NCI-H2171 treated with DMSO at 0.1 percent for 48 hours (cell line): ENCODE results near the gene DPM2.
A peak's percentile ranks its signal among the peaks of the same experiment; 100 is the strongest.

Experiments
- DNase-seq: peaks from one replicate; lab custom pipeline; 2025; lab: John Stamatoyannopoulos, UW

DPM2 gene

DNA sequence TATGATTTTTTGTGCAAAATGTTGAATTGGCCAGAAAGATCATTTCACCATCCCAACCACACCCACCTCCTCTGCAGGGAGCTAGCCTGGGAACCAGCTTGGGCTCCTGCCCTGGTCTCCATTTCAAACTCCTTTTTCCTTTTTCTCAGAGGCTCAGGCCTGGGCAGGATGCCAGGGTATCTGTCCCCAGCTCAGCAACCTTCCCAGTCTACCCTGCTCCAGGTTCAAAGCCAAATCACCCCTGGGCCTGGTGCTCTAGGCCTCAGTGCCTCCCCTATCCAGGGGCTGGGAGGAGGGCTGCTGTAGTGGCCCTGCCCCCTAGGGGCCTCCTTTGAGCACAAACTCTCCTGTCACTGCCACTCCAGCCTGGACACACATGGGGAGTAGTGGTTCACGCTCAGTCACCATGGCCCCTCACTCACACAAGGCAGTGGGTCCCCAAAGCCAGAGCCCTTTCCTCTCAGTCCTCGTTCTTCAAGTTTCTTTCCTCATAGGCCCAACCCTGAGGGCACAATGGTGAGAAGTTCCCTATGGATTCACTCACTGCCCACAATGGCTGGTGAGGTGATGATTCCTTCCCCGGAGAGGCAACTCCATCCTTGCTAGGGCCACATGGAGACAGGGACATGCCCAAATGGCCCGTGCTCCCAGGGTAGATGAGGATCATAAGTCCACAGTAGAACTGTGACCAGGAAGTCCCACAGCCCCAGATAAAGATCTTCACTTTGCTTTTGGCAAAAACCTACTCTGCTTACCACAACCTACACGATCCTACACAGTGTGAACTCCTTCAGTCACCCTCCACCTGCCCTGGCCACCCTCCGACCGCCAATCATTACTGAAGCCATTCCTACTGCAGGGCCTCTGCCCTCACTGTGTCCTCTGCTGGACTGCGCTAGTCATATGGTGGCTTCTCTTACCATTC is 19.2 kb downstream of the DPM2 start:
- DNase-seq = no peak

- DNase-seq = peak; percentile 72
Observed at GRCh38 chr9:127917603-127918002, 20.1 kb downstream of the DPM2 start.

DNA sequence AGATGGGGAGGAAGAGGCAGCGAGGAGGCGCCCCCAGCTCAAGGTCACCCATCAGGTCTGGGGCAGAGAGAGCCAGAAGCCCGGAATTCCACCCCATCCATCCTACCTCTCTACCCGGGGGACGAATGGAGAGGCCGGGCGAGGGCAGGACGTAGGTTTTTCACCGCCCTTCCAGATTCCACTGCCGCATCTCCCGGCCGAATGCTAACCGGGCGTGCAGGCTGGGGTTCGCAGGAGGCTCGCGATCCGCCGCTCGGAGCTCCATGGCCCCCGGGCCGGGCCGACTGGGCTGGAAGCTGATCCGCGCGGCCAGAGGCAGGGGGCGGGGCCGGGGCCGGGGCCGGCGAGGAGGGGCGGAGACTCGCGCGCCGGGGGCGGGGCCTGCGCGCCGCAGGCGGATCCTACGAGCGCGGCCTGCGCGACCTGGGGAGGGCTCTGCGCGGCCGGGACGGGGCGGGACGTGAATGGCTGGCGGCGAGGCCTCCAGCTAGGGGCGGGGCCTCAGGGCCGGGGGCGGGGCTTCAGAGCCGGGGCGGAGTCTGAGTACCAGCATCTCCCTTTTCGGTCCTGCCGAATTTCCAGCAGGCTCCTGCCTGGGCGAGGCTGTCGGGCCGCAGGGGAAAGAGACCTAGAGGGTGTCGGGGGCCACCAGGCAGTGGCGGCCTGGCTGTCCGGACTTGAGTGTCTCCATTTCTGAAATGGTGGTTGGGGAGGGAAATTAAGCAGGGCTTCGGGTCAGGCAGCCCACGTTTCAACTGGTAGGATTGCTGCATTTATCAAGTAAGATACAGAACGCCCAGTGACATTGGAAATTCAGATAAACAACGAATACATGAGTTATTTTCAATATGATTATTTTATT is 20.7 kb downstream of the DPM2 start, which contains the start of gene ST6GALNAC4:
ST6GALNAC4 (minus strand) TSS at position 322 of the 862 bp plus-strand sequence. CDS start 622 bp downstream, outside the sequence.
- peak; percentile 91 for DNase-seq

DNA sequence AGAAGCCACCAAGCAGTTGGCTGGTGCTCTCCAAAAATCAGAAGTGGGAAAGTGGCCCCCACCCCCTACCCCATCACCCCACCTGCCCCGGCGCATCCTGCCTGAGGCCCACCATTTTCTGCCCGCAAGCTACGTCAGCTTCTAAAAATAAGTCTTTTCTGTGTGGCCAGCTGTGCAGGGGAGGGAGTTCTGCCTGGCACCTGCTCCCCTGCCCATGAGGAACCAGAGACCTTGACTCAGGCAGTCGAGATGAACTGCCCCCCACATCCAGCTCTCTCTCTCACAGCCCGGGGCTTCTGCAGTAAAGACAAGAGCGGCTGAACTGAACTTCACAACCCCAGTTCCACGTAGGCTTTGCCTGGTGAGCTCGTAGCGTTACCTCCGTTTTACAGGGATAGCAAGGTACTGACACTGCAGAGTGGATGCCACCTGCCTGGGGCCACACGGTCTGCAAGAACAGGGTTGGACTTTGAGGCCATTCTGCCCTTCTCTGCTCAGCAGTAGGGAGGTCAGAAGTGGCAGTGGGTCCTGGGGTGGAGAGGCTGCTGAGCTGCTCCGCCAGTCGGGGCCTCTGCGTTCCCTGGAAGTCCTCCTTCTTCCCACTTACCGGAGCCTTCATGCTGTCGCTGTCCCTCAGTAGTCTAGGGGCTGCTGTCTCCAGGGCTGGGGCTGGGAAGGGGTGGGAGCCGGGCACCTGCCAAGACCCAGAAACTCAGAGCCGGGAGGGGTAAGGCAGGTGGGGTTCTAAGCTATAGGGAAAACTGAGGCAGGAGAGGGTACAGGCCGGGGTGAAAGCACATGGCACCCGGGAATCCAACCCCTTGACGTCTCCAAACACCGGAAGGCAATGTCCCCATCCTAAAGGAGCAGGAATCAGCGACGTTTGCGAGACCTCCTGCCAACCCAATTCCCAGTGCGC is 21.6 kb downstream of the DPM2 start:
- DNase-seq = peak; percentile 55

GRCh38 chr9:127915325-127915752 is 22.3 kb downstream of the DPM2 start:
- no peak for DNase-seq

GRCh38 chr9:127913682-127914081 is 24.0 kb downstream of the DPM2 start:
- DNase-seq = no peak

GRCh38 chr9:127912882-127913281 is 24.8 kb downstream of the DPM2 start:
- DNase-seq = no peak

GRCh38 chr9:127912296-127912695 is 25.4 kb downstream of the DPM2 start:
- DNase-seq = no peak

DNA sequence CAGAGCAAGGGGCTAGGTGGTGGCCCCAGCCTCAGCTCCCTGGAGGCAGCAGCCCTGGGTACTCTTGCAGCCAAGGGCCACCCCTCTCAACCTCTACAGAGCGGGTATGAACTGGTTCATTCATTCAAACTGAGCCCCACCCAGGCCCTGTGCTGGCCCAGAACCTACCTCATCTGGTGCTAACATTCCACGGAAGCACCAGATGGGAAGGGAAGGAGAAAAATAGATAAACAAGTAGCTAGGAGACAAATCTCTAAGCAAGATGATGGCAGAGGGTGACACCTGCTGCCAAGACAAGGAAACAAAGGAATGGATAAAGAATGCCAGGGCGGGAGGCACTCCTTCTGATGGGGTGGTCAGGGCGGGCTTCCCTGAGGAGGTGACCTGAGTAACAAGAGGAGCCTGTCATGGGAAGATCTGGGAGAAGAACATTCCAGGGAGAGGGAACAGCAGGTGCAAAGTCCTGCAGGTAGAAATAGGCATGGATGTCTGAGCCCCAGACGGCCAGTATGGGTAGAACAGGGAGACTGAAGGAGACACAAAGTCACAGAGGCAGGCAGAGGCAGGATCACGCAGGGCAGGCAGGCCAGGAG is 26.9 kb downstream of the DPM2 start:
- peak; percentile 96 for DNase-seq

GRCh38 chr9:127909839-127910273 is 27.8 kb downstream of the DPM2 start:
- DNase-seq = no peak

DNA sequence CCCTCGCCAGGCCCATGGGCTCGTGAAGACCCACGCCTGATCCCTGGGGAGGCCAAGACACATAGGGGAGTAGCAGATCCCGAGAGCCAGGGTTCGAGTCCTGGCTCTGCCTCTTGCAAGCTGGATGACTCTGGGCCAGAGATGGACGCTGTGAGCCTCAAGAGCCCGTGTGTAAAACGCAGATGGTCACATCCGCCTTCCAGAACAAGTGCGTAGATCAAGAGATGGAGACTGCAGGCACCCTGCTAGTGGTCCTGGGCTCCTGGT is 29.1 kb downstream of the DPM2 start:
- DNase-seq = no peak

GRCh38 chr9:127907867-127908659 is 29.6 kb downstream of the DPM2 start:
- DNase-seq = no peak

DNA sequence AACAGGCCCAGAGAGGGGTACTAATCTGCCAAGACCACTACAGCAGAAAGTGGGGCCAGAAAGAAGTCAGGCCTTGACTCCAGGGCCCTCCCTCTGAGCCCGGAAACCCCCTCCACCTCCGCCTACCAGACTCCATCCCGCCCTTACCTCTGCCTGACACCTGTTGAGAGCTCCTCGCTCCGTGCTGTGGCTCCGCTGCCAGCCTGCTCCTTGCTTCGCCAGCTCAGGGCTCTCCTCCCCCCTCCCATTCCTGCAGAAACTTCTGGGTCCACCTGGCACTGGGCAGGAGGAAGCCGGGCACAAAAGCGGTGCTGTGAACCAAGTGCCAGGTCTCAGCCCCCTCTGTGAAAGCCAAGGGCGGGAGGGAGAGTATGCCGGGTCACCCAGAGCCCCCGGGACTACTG is 31.9 kb downstream of the DPM2 start:
- no peak for DNase-seq

- no peak for DNase-seq
Observed at GRCh38 chr9:127905004-127905728, 32.5 kb downstream of the DPM2 start.

- no peak for DNase-seq
Observed at GRCh38 chr9:127904561-127905003, 33.1 kb downstream of the DPM2 start.

- no peak for DNase-seq
Observed at GRCh38 chr9:127903557-127904475, 33.8 kb downstream of the DPM2 start.

DNA sequence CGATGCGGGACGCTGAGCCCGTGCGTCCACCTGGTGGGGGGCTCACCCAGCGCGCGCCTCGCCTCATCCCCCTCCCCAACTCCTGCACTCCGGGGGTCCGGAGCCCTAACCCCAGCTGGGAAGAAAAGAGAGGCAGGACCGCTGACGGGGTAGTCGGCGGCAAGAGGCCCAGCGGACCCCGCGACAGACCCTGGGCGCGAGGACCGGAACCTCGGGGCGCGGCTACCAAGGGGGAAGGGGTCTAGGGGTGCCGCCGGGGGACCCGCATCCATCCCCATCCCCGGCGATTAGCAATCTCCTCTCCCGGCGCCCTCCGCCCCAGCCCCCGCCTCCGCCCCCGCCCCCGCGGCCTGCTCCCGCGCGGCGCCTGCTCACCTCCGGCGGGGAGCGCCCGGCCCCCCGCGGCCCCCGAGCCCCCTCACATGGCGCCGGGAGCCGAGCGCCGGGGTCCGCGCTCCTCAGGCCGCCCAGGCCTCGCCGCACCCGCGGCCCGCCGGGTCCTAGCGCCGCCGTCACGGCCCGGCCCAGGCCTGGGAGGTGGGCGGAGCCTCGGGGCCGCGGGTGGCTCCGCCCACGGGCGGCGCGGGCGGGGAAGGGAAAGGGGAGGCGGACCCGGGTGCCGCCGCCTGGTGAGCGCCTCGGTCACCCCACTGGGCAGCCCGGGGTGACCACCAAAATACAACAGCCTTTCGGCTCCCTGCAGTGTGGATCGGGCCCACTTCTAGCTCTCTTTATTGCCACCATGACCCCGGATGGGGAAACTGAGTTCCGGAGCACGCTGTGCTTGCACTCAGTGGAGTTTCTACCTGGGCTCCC is 38.3 kb downstream of the DPM2 start, which contains the start of gene ST6GALNAC6:
ST6GALNAC6 (minus strand) TSS at position 476 of the 816 bp plus-strand sequence. CDS start 1,622 bp downstream, outside the sequence.
- peak; percentile 73 for DNase-seq
